Choroid plexus epithelial cell (primary cell): Measurements from ENCODE around the gene KCTD13.
A peak's percentile ranks its signal among the peaks of the same experiment; 100 is the strongest.

ENCODE experiments used
- DNase-seq: peaks from one replicate; pipeline ENCODE4 v3.0.0-alpha.2; 2010; ENCODE audit warnings: low read depth
- H3K4me3 ChIP-seq: 2 replicates; pipeline ENCODE4 v1.5.1; 2011; ENCODE audit warnings: low read depth, mild to moderate bottlenecking, control low read depth, low read length, moderate library complexity
- TF ChIP-seq, protein P1 (sequence below): conservative IDR thresholded peaks from 2 replicates; pipeline ENCODE4 v1.5.1; 2011; ENCODE audit warnings: low read depth, mild to moderate bottlenecking, control low read depth, inconsistent platforms, low read length, moderate library complexity

KCTD13 gene

DNA sequence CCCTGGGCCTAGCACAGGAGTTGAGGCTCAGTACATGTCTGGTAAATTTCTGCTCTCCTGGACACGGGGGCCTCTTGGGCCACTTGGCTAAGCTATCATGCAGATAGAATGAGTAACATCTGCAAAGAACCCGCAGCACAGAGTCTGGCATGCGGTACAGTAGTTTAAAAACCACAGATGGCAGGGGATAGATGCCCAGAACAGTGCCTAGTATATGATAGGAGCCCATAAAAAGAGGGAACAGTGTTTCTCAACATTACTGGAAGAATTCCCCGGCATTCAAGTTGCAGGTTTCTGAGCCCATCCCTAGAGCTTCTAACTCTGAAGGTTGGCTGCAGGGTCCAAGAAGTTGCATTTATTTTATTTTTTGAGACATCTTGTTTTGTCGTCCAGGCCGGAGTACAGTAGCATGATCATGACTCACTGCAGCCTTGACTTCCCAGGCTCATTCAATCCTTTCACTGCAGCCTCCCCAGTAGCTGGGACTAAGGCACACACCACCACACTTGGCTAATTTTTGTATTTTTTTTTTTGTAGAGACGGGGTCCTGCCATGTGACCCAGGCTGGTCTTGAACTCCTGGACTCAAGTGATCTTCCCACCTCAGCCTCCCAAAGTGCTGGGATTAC, 68.8 kb downstream of the KCTD13 start:
- DNase-seq = peak; percentile 56
- TF ChIP-seq, protein P1, sequence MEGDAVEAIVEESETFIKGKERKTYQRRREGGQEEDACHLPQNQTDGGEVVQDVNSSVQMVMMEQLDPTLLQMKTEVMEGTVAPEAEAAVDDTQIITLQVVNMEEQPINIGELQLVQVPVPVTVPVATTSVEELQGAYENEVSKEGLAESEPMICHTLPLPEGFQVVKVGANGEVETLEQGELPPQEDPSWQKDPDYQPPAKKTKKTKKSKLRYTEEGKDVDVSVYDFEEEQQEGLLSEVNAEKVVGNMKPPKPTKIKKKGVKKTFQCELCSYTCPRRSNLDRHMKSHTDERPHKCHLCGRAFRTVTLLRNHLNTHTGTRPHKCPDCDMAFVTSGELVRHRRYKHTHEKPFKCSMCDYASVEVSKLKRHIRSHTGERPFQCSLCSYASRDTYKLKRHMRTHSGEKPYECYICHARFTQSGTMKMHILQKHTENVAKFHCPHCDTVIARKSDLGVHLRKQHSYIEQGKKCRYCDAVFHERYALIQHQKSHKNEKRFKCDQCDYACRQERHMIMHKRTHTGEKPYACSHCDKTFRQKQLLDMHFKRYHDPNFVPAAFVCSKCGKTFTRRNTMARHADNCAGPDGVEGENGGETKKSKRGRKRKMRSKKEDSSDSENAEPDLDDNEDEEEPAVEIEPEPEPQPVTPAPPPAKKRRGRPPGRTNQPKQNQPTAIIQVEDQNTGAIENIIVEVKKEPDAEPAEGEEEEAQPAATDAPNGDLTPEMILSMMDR = no peak
- H3K4me3 ChIP-seq = no peak overlapping the region
